SK-N-MC (cell line): ENCODE data around the gene CLASP2.

ENCODE experiments used
- EZH2 ChIP-seq: fragments of 200-600 bp; sonication (generic); IDR thresholded peaks from one replicate; pipeline ENCODE4 v1.6.1; 2017; ENCODE audit warnings: antibody characterized with exemption
- FOXP2 ChIP-seq: optimal IDR thresholded peaks from 2 replicates; pipeline ENCODE3; 2011; ENCODE audit warnings: mild to moderate bottlenecking, moderate library complexity; ENCODE audit not compliant: insufficient read depth; ENCODE audit errors: extremely low read length, control extremely low read depth
- POLR2AphosphoS5 ChIP-seq: IDR thresholded peaks from 2 replicates; pipeline ENCODE4 v1.6.1; 2012; ENCODE audit warnings: mild to moderate bottlenecking, low read depth, low read length, borderline replicate concordance

DNA sequence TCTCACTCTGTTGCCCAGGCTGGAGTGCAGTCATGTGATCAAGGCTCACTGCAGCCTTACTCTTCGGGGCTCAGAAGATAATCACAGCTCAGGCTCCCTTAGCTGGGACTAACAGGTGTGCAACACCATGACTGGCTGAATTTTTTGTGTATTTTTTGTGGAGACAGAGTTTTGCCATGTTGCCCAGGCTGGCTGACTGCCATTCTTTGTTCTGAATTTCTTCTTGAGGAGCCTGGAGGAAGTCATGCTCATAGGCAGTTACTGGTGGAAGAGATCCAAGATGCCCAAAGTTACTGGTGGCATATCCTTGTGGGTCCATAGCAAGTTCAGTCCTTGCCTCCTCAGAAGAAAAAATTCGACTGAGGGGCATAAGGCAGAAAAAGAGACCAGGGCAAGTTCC, 261.3 kb downstream of the CLASP2 start:
- TF ChIP-seq POLR2AphosphoS5 (no peak), EZH2 (no peak), FOXP2 (no peak)
